Measurements from ENCODE around the gene TOMM22. TPM values are rescaled to one million over a fixed set of nuclear protein-coding genes. Genes with fewer than 3 reads are reported as not detected.

TOMM22 gene
- total and polyA plus RNA-seq, 4 donors = 25.6 to 57.7 (median 29.2) TPM

- Histone ChIP-seq H3K4me3 (no peak overlapping the region), H3K27me3 (ENCODE audit: control insufficient read depth in 3 of 3, insufficient read depth in 3 of 3, low read length in 2 of 3) (no peaks in the 10 kb centered on the region), H3K27ac (ENCODE audit: low read depth in 1 of 2, low read length in 1 of 2) (no peak overlapping the region), H3K9ac (ENCODE audit: insufficient read depth in 1 of 2, low read length in 2 of 2) (no peak overlapping the region), H3K4me1 (ENCODE audit: control insufficient read depth in 5 of 5, insufficient read depth in 5 of 5, low read length in 5 of 5) (no peaks in the 10 kb centered on the region), H3K36me3 (ENCODE audit: control insufficient read depth in 4 of 4, insufficient read depth in 4 of 4, low read length in 4 of 4) (no peaks in the 10 kb centered on the region), H3K9me3 (ENCODE audit: control insufficient read depth in 4 of 4, insufficient read depth in 3 of 4, low read length in 3 of 4) (no peaks in the 10 kb centered on the region)
- WGBS, 2 donors = 76 to 82% methylated on average over 5 of the region's 5 CpGs
- DNase-seq (no peak), ATAC-seq (ENCODE audit: insufficient read depth, low FRiP score) (no peak)
- TF ChIP-seq CTCF (IDR thresholded peaks at IDR 0.05; ENCODE audit: control extremely low read depth, extremely low read depth) = no peak
These were observed 31.8 kb upstream of the TOMM22 start for GRCh38 chr22:38649841-38650522.

- H3K9me3 ChIP-seq (ENCODE audit: control insufficient read depth in 4 of 4, insufficient read depth in 3 of 4, low read length in 3 of 4) = no peaks in the 10 kb centered on the region
- DNase-seq (no peak), ATAC-seq (ENCODE audit: insufficient read depth, low FRiP score) (no peak)
- TF ChIP-seq CTCF (IDR thresholded peaks at IDR 0.05; ENCODE audit: control extremely low read depth, extremely low read depth) = no peak
- no peaks in the 10 kb centered on the region for H3K27me3 ChIP-seq (ENCODE audit: control insufficient read depth in 3 of 3, insufficient read depth in 3 of 3, low read length in 2 of 3)
- peaks cover 0 to 5% (median 0%) of the 10 kb centered on the region in 4 donors for H3K36me3 ChIP-seq (ENCODE audit: control insufficient read depth in 4 of 4, insufficient read depth in 4 of 4, low read length in 4 of 4)
- peaks cover 0 to 14% (median 5%) of the 10 kb centered on the region in 5 donors for H3K4me1 ChIP-seq (ENCODE audit: control insufficient read depth in 5 of 5, insufficient read depth in 5 of 5, low read length in 5 of 5)
- no peak overlapping the region for H3K9ac ChIP-seq (ENCODE audit: insufficient read depth in 1 of 2, low read length in 2 of 2)
- no peak overlapping the region for H3K27ac ChIP-seq (ENCODE audit: low read depth in 1 of 2, low read length in 1 of 2)
- H3K4me3 ChIP-seq = no peak overlapping the region
These were observed 28.9 kb upstream of the TOMM22 start for GRCh38 chr22:38652859-38653258.

GRCh38 chr22:38653741-38654140 lies 28.0 kb upstream of the TOMM22 start:
- WGBS, 2 donors = 97% methylated on average over 8 of the region's 8 CpGs
- DNase-seq (no peak), ATAC-seq (ENCODE audit: insufficient read depth, low FRiP score) (no peak)
- no peak overlapping the region for H3K27ac ChIP-seq (ENCODE audit: low read depth in 1 of 2, low read length in 1 of 2)
- no peak for TF ChIP-seq CTCF (IDR thresholded peaks at IDR 0.05; ENCODE audit: control extremely low read depth, extremely low read depth)
- no peak overlapping the region for H3K4me3 ChIP-seq
- H3K27me3 ChIP-seq (ENCODE audit: control insufficient read depth in 3 of 3, insufficient read depth in 3 of 3, low read length in 2 of 3) = no peaks in the 10 kb centered on the region
- peaks cover 0 to 14% (median 5%) of the 10 kb centered on the region in 5 donors for H3K4me1 ChIP-seq (ENCODE audit: control insufficient read depth in 5 of 5, insufficient read depth in 5 of 5, low read length in 5 of 5)
- H3K9me3 ChIP-seq (ENCODE audit: control insufficient read depth in 4 of 4, insufficient read depth in 3 of 4, low read length in 3 of 4) = no peaks in the 10 kb centered on the region
- peaks cover 0 to 5% (median 0%) of the 10 kb centered on the region in 4 donors for H3K36me3 ChIP-seq (ENCODE audit: control insufficient read depth in 4 of 4, insufficient read depth in 4 of 4, low read length in 4 of 4)
- no peak overlapping the region for H3K9ac ChIP-seq (ENCODE audit: insufficient read depth in 1 of 2, low read length in 2 of 2)
